NCI-H1694 (cell line): Measurements from ENCODE around the gene IQSEC1.

Source experiments
- DNase-seq: peaks from one replicate; lab custom pipeline; 2025; lab: John Stamatoyannopoulos, UW

Gene IQSEC1

GRCh38 chr3:12999147-13000140, 73.8 kb downstream of the IQSEC1 start:
- DNase-seq: no peak

- DNase-seq: no peak
Observed at GRCh38 chr3:12998648-12999047, 74.6 kb downstream of the IQSEC1 start.

GRCh38 chr3:12997387-12997786, 75.8 kb downstream of the IQSEC1 start:
- DNase-seq: no peak

GRCh38 chr3:12996181-12996506, 77.1 kb downstream of the IQSEC1 start:
- DNase-seq: no peak

- no peak for DNase-seq
Observed at GRCh38 chr3:12995389-12996180, 77.6 kb downstream of the IQSEC1 start.

GRCh38 chr3:12994607-12995388, 78.4 kb downstream of the IQSEC1 start:
- no peak for DNase-seq

- no peak for DNase-seq
Observed at GRCh38 chr3:12994357-12994606, 78.9 kb downstream of the IQSEC1 start.

- DNase-seq: no peak
Observed at GRCh38 chr3:12993517-12994356, 79.5 kb downstream of the IQSEC1 start.

- no peak for DNase-seq
Observed at GRCh38 chr3:12992629-12993516, 80.4 kb downstream of the IQSEC1 start.

GRCh38 chr3:12991861-12992281, 81.4 kb downstream of the IQSEC1 start:
- DNase-seq: no peak

GRCh38 chr3:12991481-12991837, 81.8 kb downstream of the IQSEC1 start:
- DNase-seq: no peak

- DNase-seq: no peak
Observed at GRCh38 chr3:12990781-12991480, 82.3 kb downstream of the IQSEC1 start.

- DNase-seq: no peak
Observed at GRCh38 chr3:12990306-12990705, 82.9 kb downstream of the IQSEC1 start.

- DNase-seq: no peak
Observed at GRCh38 chr3:12988728-12989454, 84.3 kb downstream of the IQSEC1 start.

GRCh38 chr3:12987602-12988001, 85.6 kb downstream of the IQSEC1 start:
- DNase-seq: no peak

GRCh38 chr3:12986986-12987385, 86.2 kb downstream of the IQSEC1 start:
- DNase-seq: no peak

- no peak for DNase-seq
Observed at GRCh38 chr3:12986521-12986920, 86.7 kb downstream of the IQSEC1 start.

- DNase-seq: no peak
Observed at GRCh38 chr3:12986031-12986430, 87.2 kb downstream of the IQSEC1 start.

GRCh38 chr3:12985148-12985547, 88.1 kb downstream of the IQSEC1 start:
- no peak for DNase-seq
